EL (cell line): ENCODE measurements around the gene ZNF787.

Experiments used
- DNase-seq: peaks from one replicate; pipeline ENCODE4 v3.0.0-alpha.2; 2016

Gene ZNF787

GRCh38 chr19:56142897-56143434 is 21.9 kb upstream of the ZNF787 start:
- DNase-seq = no peak

- no peak for DNase-seq
These were observed 21.1 kb upstream of the ZNF787 start for GRCh38 chr19:56142087-56142787.

GRCh38 chr19:56141417-56141993 is 20.4 kb upstream of the ZNF787 start:
- no peak for DNase-seq

- DNase-seq = peak; percentile 99
These were observed 19.7 kb upstream of the ZNF787 start, which contains the start of gene ZNF444 for GRCh38 chr19:56140583-56141416. ZNF444 (plus strand) TSS chr19:56141287; CDS start chr19:56146912, 5,625 bp downstream.

GRCh38 chr19:56139847-56140582 is 18.9 kb upstream of the ZNF787 start:
- DNase-seq = no peak

- no peak for DNase-seq
These were observed 17.0 kb upstream of the ZNF787 start for GRCh38 chr19:56138069-56138468.

GRCh38 chr19:56137405-56137804 is 16.3 kb upstream of the ZNF787 start:
- DNase-seq = no peak

GRCh38 chr19:56136362-56136761 is 15.3 kb upstream of the ZNF787 start:
- DNase-seq = no peak

GRCh38 chr19:56134654-56134921 is 13.5 kb upstream of the ZNF787 start:
- DNase-seq = no peak

- peak; percentile 61 for DNase-seq
These were observed 13.0 kb upstream of the ZNF787 start for GRCh38 chr19:56133858-56134653.

GRCh38 chr19:56132316-56132822 is 11.3 kb upstream of the ZNF787 start:
- DNase-seq = no peak

- DNase-seq = no peak
These were observed 10.6 kb upstream of the ZNF787 start for GRCh38 chr19:56131651-56132050.

- no peak for DNase-seq
These were observed 8.9 kb upstream of the ZNF787 start for GRCh38 chr19:56130006-56130405.

GRCh38 chr19:56126983-56127780 is 6.1 kb upstream of the ZNF787 start:
- no peak for DNase-seq

GRCh38 chr19:56125806-56126590 is 4.9 kb upstream of the ZNF787 start:
- DNase-seq = no peak

GRCh38 chr19:56124578-56124977 is 3.5 kb upstream of the ZNF787 start:
- DNase-seq = no peak

- DNase-seq = no peak
These were observed 2.3 kb upstream of the ZNF787 start for GRCh38 chr19:56123266-56123891.

- DNase-seq = peak; percentile 79
These were observed 520 bp downstream of the ZNF787 start for GRCh38 chr19:56120371-56121179.

GRCh38 chr19:56120002-56120370 is 1.1 kb downstream of the ZNF787 start:
- DNase-seq = no peak
